ENCODE results near the gene SGTA.

SGTA gene

DNA sequence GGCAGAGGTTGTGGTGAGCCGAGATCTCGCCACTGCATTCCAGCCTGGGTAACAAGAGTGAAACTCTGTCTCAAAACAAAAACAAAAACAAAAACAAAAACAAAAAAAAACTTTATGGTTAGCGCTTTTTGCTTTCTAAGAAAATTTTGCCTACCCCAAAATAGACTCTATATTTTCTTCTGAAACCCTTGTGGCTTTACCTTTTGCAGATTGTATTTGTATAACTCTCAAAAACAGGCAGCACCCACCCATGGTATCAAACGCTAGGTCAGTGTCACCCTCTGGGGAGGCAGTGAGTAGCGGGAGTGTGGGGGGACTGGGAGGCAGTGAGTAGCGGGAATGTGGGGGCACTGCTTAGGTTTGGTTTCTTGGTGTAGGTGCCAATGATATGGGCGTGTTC is 35.7 kb downstream of the SGTA start:
- no peak for DNase-seq

DNA sequence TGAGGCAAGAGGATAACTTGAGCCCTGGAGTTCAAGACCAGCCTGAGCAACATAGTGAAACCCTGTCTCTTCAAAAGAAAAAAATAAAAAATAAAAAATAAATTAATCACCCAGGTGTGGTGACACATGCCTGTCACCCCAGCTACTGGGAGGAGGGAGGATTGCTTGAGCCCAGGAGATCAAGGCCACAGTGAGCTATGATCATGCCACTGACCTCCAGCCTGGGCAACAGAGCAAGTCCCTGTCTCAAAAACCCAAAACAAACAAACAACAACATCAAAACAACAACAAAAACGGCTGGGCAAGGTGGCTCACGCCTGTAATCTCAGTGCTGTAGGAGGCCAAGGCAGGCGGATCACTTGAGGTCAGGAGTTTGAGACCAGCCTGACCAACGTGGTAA is 39.0 kb downstream of the SGTA start:
- DNase-seq, result no peak

DNA sequence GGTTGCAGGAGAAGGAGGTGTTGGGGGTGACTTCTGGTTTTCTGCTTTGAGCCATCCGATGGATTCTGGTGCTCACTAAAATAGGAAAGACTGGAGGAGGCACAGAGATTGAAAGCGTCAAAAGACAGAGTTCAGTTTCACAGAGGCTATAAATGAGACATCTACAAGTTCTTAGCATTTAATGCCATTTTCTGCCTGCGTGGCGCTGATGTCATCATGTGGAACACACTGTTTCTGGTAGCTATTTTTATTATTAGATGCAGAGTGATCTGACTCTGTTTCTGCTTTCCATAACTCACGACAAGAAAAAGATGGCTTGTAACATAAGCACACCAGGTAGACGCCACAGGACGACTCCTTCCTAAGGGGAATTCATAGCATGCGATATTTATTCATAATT is 40.0 kb downstream of the SGTA start:
- no peak for DNase-seq

DNA sequence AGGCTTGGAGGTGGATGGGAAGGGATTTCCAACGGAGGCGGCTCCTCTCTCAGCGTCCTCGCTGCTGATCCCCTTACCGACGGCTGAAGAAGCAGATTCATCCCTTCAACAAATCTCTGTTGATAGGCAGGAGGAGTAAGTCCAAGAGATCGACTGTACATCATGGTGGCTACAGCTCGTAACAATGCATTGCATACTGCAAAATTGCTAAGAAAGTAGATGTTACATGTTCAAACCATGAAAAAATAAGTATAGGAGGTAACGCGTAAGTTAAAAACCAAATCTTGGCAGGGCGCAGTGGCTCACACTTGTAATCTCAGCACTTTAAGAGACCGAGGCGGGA is 42.8 kb downstream of the SGTA start:
- DNase-seq, result no peak

DNA sequence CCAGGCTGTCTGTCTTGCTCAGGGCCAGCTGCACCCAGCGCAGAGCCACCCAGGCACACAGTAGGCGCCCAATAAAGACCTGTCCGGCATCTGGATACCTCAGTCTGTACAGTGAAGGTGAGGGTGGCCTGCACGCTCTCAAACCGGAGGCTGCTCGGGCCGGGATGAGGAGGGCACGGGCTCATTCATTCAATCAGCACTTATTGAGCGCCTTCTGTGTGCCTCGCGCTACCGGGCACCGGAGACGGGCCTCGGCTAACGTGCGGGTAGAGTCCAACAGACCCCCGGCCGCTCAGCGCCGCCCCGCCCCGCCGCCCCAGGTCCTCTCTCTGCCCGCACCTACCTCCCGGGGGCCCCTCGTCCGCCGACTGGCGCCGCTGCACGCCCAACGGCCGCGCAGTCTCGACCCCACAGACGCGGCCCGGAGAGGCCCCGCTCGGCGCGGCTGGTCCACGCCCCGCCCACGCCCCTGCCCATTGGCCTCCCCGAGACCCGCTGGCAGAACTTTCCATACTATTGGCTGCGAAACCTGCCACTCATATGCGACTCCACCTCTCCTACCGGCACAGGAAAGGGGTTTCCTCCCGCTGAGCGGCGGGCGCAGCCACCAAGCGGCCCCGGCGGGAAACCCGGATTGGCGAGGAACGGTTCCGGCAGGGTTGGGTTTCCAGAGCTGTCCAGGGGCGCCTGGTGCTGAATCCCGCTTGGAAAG is 43.3 kb downstream of the SGTA start, which contains the start of gene SLC39A3:
SLC39A3 (minus strand) TSS at position 416 of the 712 bp plus-strand sequence. CDS start 2,760 bp downstream, outside the sequence.
- DNase-seq, result peak; percentile 99

DNA sequence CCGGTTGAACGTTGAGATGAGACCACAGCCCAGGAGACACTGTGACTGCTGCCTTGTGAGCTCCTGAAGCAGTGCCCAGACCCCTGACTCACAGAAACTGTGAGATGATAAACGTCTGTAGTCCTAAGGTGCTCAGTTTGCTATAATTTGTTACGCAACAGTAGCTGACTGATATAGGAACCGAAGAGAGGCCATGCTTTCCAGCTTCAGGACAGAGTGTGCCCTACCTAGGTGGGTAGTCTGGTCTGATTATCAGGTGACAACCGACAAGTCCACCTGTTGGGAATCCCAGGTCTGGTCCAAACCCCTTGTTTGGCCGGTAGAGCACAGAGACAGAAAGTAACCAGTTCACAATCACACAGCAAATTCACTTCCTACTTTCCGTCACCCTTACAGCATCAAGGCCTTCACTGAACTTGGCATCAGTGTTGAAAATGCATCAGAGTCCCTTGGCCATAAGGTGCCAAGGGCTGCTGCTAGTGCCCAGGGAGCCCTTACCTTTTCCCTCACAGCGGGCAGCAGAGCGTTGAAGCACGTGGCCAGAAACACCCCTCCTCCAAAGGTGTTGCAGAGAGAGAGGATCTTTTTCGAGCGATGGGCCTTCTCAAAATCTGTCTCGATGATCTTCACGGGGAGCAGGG is 46.4 kb downstream of the SGTA start:
- no peak for DNase-seq

DNA sequence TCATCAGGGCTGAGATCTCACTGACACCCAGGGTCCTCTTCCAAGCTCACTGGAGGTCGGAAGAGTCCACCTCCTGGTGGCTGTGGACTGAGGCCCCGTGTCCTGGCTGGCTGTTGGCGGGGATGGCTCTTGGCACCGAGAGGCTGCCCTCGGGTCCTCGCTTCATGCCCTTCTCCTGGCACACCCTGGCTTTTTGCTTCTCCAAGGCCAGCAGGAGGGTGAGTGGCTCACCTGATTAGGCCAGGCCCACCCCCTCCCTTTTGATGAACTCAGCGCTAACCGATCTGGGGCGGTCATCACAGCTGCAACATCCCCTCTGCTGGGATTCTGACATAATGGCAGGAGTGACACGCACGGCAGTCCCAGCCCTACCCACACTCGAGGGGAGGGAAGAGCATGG is 47.7 kb downstream of the SGTA start:
- DNase-seq, result no peak

DNA sequence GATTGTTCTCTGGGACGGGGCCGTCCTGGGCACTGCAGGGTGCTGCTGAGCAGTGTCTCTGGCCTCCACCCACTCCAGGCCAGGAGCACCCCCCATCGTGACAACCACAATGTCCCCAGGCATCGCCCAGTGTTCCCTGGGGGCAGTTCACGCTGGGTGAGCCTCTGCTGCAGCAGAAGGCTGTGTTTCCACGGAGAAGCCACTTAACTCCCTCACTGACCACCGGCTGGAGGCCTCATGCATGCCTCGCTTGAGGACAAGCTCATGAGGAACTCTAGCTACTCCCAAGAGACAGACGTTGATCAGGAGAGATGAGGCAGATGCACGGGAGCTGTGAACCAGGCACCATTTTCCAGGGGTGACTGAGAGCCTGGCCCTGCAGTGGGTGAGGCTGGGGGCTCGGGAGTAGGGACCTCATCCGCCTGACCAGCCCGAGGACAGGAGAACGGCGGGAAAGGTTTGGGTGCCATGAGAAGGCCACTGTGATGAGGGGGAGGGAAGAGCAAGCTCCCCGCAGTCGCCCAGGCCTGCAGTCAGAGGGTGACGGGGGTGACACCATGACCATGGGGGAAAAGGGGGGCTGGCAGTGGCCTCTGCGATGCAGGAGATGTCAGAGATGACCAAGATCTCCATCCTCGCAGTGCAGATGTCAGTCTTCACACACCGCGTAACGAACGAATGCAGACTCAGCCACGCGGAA is 48.3 kb downstream of the SGTA start:
- no peak for DNase-seq

DNA sequence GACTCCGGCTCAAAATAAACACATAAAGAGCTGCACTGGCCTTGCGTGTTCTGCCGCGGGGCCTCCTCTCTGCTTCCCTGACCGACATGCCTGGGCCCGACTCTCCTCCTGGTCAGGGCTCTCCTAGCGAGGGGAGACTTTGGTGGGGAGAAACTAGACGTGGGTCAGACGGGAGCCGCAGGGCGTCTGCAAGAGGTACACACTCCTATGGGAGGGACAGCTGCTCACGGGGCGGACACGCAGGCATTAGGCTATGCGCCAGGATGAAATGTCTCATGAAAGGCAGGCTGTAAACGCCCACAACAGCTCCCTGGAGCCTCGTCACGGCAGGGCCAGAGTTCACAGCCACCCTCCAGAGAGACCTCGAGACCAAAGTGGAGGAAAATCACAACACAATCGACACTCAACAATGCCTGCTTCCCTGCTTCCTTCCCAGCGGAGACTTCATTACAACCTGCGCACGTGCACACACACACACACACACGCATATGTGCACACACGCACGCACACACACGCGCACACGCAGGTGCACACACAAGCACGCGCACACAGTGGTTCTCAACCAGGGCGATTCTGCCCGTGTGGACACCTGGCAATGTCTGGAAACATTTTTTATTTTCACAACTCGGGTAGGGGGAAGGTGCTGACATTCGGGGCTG is 49.0 kb downstream of the SGTA start:
- no peak for DNase-seq

DNA sequence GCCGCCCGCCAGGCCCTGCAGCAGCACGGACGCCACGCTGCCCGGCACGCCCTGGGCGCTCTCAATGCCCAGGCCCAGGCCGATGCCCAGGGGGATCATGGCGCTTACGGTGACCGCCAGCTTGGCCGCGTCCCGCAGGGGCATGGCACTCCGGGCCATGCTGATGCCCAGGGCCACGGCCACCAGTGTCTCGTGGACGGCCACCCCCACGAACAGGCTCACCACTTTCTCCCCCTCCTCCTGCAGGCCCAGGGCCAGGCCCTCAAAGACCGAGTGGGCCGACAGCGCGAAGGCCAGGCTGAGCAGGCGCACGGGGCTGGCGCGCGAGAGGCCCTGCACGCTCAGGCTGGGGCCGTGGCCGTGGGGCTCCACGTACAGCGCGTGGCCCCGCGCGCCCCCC is 50.2 kb downstream of the SGTA start:
- no peak for DNase-seq

DNA sequence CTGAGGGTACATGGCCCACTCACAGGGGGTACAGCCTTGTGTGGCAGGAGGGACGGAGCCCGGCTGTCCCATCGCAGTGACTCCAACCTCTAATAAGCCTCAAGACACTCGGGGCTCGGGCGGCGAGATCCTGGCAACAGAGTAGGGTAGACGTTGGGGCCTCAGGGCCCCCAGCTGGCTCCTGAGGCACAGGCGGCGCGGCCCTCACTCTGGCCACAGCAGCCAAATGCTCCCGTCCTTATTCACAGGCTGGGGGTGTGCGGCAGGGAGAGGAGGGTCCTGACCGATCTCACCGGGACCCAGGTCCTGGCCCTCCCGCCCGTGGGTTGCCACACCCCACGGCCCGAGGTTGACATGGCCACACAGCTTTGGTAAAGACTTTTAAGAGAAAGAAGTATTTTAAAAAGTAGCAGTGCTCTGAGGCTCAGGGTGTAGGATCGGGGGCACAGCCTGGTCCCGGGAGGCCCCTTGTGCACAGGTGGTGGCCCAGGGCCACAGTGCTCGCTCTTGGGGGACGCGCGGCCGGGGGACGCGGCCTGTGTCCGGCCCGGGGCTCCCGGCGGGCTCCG is 50.8 kb downstream of the SGTA start:
- no peak for DNase-seq

DNA sequence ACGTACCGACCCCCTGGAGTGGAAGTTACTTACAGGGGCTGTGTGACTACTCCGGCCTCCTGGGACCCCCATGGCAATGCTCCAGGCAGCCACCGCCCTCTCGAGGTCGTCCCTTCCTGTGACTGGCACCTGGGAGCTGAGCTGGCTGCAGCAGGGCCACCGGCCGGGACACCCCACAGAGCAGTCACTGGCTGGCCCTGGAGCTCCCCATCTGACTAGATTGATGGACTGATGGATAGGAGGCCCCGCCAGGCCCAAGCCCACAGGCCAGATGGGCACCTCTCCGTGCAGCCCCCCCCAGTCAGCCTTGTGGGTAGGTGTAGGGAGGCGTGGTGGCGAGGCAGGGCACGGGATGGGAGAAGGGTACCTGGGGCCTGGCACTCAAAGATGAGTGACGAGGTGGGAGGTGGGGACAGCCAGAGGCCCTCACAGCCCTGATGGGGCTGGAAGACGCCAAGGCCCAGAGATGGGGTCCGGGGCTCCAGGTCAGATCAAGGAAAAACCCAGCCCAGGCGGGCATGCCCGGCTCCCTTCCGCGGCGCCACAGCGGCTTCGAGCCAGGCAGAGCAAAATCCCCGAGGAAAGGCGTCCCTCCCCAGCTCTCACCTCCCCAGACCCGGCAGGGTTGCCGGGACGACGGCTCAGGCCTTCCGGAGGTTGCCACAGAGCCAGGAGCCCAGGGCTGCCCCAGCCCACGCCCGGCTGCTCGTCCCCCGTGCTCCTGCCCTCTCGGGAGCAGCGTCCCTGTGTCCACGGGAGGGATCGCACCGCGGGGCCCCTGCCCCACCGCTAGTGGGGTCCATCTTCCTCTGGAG is 51.7 kb downstream of the SGTA start:
- no peak for DNase-seq

DNA sequence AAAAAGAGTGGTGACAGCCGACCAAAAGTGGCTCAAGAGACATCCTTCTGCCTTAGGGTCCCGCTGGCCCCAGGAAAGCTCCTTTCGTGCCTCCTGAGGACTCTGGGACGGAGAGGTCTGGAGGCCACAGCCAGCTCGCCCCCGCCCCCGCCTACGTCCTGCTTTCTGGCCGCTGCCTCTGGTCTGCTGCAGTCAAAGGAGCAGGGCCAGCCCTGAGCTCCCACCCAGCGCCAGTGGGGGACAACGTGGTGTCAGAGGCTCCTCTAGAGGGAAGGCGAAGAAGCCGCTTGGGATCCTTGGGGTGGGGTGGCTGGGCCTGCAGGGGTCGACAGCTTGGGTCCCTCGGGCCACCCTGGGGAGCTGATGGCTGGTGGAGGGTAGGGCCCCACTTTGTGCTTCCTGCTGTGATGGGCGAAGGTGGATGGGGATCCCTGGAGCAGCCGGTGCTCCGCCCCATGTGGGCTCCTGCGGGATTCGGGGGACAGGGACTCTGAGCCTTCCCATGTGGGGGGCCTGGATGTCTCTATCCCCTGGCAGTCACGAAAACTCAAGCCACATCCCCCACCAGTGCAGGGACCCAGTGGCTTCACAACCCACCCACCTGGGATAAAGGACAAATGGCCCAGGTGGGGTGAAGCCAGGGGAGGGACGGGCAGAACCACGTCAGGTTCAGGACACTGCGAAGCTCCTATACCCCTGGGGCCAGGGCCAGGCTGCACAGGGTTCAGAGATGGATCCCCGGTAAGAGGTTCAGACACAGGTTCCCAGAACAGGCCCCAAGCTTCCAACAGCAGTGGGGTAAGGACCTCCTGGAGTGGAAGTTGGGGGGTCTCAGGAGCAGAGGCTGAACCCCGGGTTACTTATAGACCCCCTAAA is 52.9 kb downstream of the SGTA start:
- no peak for DNase-seq

DNA sequence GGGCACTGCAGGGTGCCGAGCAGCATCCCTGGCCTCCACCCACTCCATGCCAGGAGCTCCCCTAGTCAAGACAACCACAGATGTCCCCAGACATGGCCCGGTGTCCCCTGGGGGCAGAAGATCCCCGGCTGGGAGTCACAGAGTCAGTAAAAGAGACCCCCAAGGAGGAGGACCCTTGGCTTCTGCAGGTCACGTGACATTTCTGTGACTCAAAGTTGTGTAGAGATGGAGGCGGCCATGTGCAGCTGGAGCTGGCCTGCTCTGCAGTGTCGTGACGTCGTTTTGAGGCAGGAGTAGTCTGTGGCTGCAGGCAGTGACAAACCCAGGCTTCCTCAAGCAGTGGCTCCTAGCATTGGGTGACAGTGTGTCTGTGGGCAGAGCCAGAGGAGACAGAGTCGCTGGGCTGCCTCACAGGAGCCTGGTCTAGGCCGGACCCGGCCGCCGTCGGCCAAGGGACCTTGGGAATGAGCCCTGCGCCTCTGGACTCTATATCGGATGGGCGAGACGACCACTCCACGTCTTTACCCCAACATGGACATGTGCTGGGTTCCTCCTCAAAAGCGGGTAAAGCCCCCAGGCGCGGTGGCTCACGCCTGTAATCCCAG is 54.2 kb downstream of the SGTA start:
- DNase-seq, result no peak

DNA sequence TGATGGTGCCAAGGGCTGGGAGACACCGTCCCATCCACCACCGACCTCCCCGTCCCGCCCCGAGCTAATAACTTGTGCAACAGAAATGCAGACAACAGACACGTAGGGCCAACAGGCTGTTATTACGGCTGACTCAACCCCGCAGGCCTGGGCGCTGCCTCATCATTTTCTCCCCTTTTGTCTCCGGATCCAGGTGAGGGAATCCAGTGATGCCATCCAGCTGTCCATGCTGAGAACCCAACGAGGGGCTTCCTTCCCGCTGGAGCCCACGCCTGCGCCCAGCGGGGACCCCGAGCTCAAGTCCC is 55.5 kb downstream of the SGTA start:
- no peak for DNase-seq

DNA sequence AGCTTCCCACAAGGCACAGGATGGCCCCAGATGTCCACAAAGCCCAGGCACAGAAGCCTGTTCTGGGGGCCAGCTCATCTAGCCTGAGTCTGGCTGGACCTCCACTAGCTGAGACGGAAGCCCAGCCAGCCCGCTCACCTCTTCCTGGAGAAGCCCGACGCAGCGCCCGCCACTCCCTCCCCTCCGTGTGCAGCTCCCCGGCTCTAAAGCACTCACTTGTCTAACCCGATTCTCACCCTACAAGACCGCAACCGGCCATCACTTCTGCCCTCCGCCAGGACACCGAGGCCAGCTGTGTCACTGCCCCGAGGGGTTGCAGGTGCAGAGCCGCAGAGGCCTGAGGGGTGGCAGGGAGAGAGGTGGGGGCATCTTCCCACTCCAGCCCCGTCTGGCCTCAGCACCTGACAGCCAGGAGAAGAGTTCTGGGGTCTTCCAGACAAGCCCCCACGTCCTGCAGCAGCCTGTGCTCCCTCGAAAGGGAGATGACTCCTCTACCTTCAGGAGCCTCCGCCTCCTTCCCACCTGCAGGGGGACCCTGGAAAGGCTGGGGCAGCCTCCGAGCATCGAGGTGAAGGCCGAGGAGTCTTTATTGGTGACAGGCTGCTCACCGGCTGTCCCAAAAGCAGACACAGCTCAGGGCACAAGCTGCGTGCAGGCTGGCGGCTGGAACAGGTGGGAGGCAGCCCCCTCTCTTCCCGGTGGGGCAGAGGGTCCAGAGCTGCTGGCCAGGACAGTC is 56.0 kb downstream of the SGTA start:
- DNase-seq, result no peak

DNA sequence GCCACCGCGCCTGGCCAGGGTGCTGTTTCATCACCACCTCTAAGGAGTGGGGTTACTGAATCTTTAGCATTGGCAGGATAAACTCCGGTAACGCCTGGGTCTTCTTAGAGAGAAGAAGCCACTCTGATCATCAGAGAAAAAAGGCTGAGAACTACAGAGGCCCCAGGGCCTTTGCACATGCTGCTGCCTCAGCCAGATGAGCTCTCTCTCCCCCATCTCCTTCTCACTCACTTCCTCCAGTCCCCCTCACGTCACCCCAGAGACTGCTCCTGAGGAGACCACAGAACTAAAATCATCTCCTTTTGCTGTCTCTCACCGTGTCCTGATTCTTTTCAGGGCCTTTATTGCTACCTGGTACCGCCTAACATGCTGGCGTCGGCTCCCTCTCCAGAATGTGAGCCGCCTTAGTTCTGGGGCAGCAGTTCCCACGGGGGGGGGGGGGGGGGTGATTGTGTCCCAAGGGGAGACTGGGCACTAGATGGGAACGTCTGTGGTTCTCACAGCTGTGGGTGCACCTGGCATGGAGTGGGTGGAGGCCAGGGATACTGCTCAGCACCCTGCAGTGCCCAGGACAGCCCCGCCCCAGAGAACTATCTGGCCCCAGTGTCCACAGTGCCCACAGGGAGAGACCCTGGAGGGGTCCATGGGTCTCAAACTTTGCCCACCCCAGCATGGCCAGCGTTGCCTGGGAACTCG is 56.8 kb downstream of the SGTA start:
- no peak for DNase-seq

DNA sequence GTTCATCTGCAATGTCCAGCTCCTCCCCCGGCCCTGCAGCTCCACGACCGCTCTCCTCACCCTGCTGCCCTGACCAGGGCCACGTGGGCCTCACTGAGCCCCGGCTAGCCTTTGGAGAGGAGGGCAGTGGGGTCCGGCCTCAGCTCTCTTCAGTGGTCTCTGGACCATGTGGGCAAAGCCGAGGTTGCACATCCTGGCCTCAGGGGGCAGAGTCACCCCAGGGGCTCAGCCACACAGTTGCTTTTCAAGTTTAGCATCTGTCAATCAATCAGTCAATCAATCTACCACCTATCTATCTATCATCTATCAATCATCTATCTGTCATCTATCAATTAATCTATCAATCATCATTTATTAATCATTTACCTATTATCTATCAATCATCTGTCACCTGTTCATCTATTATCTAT is 58.9 kb downstream of the SGTA start:
- DNase-seq, result no peak

DNA sequence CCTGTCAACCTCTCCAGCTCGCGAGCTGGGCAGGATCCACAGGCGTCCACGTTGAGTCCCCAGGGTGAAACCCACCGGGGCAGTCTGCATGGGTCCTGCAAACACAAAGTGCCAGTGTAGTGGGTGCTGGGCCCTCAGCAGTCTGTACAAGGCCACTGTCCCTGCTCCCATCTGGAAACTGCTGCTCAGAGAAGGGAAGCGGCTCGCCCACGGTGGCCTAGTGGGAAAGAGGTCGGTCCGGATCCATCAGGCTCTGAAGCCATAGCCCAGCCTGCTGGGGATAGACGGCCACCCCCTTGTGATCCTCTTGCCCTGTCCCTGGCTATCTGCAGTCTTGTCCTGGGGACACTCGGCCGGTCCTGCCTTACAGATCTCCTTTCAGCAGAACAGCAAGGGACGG is 59.3 kb downstream of the SGTA start:
- DNase-seq, result no peak

DNA sequence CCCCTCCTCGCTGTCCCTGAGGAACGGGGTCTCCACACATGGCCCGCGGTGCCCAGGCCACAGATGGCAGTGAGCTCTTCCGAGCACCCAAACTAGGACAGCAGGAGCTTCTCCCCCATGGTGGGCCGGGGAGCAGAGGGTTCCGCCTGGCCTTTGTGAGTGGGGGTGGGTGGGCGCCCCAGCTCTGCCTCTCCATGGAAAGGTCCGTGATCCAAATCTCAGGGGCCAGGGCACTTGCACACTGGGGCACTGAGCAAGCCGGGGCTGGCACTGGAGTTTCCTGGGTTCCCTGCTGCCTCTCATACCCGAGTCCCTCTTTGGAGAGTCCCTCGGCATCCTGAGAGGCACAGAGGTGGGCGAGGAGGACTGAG is 59.7 kb downstream of the SGTA start:
- no peak for DNase-seq
